Measurements from ENCODE around the gene MYO3B.

MYO3B gene

DNA sequence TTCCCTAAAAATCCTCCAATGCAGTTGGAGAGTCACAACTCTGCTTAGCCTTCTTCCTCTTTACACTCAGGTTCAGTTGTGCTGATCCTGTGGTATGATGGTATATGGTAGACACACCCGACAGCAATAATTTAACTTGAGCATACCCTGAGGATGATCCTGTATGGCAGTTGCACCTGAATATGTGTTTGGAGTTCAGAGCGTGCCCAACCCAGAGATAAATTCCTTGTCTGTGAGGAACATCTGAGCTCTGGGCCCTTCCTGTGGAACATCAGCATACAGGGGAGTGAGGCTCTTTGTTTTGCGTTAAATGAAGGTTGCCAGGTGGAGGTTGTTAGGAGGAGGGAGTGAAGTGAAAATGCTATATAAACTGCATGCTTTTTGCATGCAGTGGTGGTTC lies 187.7 kb downstream of the MYO3B start:
- no peak overlapping the region for H3K4me3 ChIP-seq (ENCODE audit: low read depth, low read length)
- no peak for DNase-seq (ENCODE audit: low read depth)
- TF ChIP-seq POLR2A (IDR thresholded peaks at IDR 0.05; ENCODE audit: extremely low read depth, insufficient read length) (no peak), MYC (IDR thresholded peaks at IDR 0.05; ENCODE audit: low read depth, low read length) (no peak)

DNA sequence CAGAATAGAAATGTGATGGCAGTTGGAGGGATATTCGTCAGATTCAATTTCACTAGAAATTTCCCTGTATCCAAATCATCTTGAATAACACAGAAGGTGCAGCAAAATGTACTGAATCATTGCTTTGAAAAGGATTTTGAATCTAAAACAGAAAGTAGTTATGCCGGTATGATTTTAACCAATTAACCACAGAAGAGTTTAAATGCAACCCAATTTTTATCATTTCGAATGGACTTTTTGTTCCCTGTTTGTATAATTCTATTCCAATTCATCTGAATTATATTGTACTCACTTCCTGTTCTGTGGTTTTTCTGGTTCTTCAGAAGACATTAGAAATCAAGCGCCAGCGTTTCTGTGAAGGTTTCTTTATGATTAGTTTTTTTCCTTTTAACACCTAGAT lies 190.4 kb downstream of the MYO3B start:
- H3K4me3 ChIP-seq (ENCODE audit: low read depth, low read length): no peak overlapping the region
- DNase-seq (ENCODE audit: low read depth): no peak
- no peak for TF ChIP-seq POLR2A (IDR thresholded peaks at IDR 0.05; ENCODE audit: extremely low read depth, insufficient read length)
- TF ChIP-seq, protein P1, sequence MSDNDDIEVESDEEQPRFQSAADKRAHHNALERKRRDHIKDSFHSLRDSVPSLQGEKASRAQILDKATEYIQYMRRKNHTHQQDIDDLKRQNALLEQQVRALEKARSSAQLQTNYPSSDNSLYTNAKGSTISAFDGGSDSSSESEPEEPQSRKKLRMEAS (IDR thresholded peaks at IDR 0.05; ENCODE audit: low read depth, low read length): no peak
- TF ChIP-seq, protein P2, sequence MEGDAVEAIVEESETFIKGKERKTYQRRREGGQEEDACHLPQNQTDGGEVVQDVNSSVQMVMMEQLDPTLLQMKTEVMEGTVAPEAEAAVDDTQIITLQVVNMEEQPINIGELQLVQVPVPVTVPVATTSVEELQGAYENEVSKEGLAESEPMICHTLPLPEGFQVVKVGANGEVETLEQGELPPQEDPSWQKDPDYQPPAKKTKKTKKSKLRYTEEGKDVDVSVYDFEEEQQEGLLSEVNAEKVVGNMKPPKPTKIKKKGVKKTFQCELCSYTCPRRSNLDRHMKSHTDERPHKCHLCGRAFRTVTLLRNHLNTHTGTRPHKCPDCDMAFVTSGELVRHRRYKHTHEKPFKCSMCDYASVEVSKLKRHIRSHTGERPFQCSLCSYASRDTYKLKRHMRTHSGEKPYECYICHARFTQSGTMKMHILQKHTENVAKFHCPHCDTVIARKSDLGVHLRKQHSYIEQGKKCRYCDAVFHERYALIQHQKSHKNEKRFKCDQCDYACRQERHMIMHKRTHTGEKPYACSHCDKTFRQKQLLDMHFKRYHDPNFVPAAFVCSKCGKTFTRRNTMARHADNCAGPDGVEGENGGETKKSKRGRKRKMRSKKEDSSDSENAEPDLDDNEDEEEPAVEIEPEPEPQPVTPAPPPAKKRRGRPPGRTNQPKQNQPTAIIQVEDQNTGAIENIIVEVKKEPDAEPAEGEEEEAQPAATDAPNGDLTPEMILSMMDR (IDR thresholded peaks at IDR 0.05; ENCODE audit: low read depth, low read length): no peak
- TF ChIP-seq MYC (IDR thresholded peaks at IDR 0.05; ENCODE audit: low read depth, low read length): no peak

DNA sequence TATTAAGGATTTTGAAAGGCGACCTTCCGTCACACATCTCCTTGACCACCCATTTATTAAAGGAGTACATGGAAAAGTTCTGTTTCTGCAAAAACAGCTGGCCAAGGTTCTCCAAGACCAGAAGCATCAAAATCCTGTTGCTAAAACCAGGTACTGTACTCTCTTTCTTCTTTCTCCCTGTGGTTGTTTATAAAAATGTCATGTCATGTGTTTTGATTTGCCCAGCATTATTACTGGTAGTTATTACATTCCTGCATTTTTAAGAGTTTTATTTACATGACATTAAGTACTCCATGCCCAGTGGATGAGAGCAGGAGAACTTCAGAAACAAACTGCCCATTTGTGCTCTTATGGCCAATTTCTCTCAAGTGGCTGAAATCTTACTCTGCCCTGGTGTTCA lies 191.3 kb downstream of the MYO3B start:
- TF ChIP-seq, protein P2 (IDR thresholded peaks at IDR 0.05; ENCODE audit: low read depth, low read length): no peak
- TF ChIP-seq POLR2A (IDR thresholded peaks at IDR 0.05; ENCODE audit: extremely low read depth, insufficient read length) (no peak), MYC (IDR thresholded peaks at IDR 0.05; ENCODE audit: low read depth, low read length) (no peak)
- no peak overlapping the region for H3K4me3 ChIP-seq (ENCODE audit: low read depth, low read length)
- no peak for DNase-seq (ENCODE audit: low read depth)

DNA sequence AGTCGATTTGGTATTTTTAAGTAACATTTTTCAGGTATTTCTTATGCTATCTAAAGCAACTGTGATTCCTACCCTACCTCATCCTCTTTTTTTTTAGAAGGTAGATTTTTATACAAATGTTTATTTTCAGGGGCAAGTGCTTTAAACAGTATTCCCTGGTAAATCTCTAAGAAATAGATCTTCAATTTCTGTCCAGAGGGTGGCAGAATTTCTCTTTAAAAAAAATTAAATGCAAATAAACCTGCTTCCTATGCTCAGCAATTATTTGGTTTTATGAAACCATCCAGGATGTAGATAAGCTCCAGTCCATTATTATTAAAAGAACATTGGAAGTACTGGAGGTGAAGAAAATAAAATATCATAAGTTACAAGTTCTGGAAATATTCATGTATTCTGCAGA lies 191.9 kb downstream of the MYO3B start:
- DNase-seq (ENCODE audit: low read depth): peak; percentile 28
- TF ChIP-seq POLR2A (IDR thresholded peaks at IDR 0.05; ENCODE audit: extremely low read depth, insufficient read length) (no peak), MYC (IDR thresholded peaks at IDR 0.05; ENCODE audit: low read depth, low read length) (no peak)
- TF ChIP-seq, protein P2 (IDR thresholded peaks at IDR 0.05; ENCODE audit: low read depth, low read length): no peak
- TF ChIP-seq, protein P1 (IDR thresholded peaks at IDR 0.05; ENCODE audit: low read depth, low read length): no peak
- no peak overlapping the region for H3K4me3 ChIP-seq (ENCODE audit: low read depth, low read length)

DNA sequence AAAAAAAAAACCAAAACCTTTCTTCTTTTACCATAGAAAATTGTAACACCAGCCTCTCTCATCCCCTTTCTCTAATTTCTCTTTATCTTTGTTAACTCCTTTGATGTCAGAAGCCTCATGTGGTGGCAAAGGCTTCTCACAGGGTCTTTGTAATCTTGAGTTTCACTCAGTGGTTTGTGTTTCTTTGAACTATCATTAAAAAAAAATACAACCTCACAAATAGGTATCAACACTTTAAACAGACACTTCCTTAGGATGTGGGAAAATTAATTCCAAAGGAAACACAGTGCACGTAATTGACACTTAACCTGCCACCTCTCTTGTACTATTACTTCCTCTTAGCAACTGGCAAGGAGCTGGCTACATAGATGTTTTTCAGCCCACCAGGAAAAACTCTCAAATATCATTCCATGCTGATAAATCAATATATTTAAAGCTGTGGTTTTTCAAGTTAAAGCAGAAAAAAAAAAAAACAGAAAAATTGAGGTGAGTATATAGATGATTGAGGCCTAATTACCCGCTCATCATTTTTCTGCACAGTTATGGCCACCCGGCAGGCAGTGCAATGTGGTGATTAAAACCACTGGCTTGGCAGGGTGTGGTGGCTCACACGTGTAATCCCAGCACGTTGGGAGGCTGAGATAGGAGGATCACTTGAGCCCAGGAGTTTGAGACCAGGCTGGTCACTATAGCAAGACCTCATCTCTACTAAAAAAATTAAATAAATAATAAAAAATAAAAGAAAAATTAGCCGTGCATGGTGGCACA lies 193.5 kb downstream of the MYO3B start:
- TF ChIP-seq, protein P2 (IDR thresholded peaks at IDR 0.05; ENCODE audit: low read depth, low read length): no peak
- TF ChIP-seq, protein P1 (IDR thresholded peaks at IDR 0.05; ENCODE audit: low read depth, low read length): no peak
- no peak for DNase-seq (ENCODE audit: low read depth)
- no peak overlapping the region for H3K4me3 ChIP-seq (ENCODE audit: low read depth, low read length)

DNA sequence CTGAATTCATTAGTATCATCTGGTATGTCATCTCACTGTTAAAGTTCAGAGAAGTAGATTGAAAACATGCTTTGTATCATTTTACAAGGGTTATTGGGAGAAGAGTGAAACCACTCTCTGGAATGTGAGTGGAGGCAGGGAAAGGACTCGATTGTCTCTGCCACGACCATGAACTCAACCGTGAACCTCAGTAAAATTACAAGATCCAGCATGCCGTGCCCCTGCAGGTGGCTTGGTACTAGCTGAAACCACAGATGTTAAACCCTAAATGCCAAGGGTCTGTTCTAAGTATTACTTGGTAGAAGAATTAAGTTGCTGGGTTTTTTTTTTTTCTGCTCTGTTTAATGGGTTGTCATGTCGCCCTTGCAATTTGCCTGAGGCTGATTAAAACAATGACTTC lies 197.2 kb downstream of the MYO3B start:
- no peak for DNase-seq (ENCODE audit: low read depth)
- no peak for TF ChIP-seq POLR2A (IDR thresholded peaks at IDR 0.05; ENCODE audit: extremely low read depth, insufficient read length)
- TF ChIP-seq, protein P1 (IDR thresholded peaks at IDR 0.05; ENCODE audit: low read depth, low read length): no peak
- TF ChIP-seq, protein P2 (IDR thresholded peaks at IDR 0.05; ENCODE audit: low read depth, low read length): no peak
- no peak for TF ChIP-seq MYC (IDR thresholded peaks at IDR 0.05; ENCODE audit: low read depth, low read length)
- no peak overlapping the region for H3K4me3 ChIP-seq (ENCODE audit: low read depth, low read length)

All from NB4 (cell line).